ENCODE results near the gene ZSCAN1. TPM values are rescaled to one million over a fixed set of nuclear protein-coding genes. Genes with fewer than 3 reads are reported as not detected.

Gene ZSCAN1
- total RNA-seq, 2 experiments from 2014 or later = not detected

- intact Hi-C loops (cut with DNase I, micrococcal nuclease) = no loop called here
- H3K9me3 Mint-ChIP-seq (ENCODE audit: low read depth) = peaks cover 31% of the 10 kb centered on the region
- DNase-seq (peak; percentile 29), ATAC-seq (no peak)
- POLR2A ChIA-PET = no interaction called here
- H3K27me3 Mint-ChIP-seq = peaks cover 2% of the 10 kb centered on the region
- no peak overlapping the region for H3K27ac Mint-ChIP-seq
- no peaks in the 10 kb centered on the region for H3K4me1 Mint-ChIP-seq
- CTCF ChIA-PET = no interaction called here
- H3K4me3 Mint-ChIP-seq = no peak overlapping the region
- peaks cover 23% of the 10 kb centered on the region for H3K36me3 Mint-ChIP-seq (ENCODE audit: low read depth)
Observed at GRCh38 chr19:58042495-58043340, 8.9 kb downstream of the ZSCAN1 start.

GRCh38 chr19:58044391-58044790 lies 10.6 kb downstream of the ZSCAN1 start:
- H3K36me3 Mint-ChIP-seq (ENCODE audit: low read depth) = peaks cover 22% of the 10 kb centered on the region
- intact Hi-C loops (cut with DNase I, micrococcal nuclease) = no loop called here
- ChIA-PET POLR2A (no interaction called here), CTCF (interaction anchor here (0.6 kb wide), 1 partner anchor 476 kb away, joined by 3 read pairs; the partner anchor contains the start of gene ZBTB45)
- no peak for DNase-seq
- no peaks in the 10 kb centered on the region for H3K27me3 Mint-ChIP-seq
- no peak overlapping the region for H3K4me3 Mint-ChIP-seq
- ATAC-seq = no peak
- no peaks in the 10 kb centered on the region for H3K4me1 Mint-ChIP-seq
- H3K9me3 Mint-ChIP-seq (ENCODE audit: low read depth) = peaks cover 34% of the 10 kb centered on the region
- no peak overlapping the region for H3K27ac Mint-ChIP-seq

GRCh38 chr19:58044886-58045285 lies 11.1 kb downstream of the ZSCAN1 start:
- no peak for DNase-seq
- no peaks in the 10 kb centered on the region for H3K4me1 Mint-ChIP-seq
- ChIA-PET CTCF (no interaction called here), POLR2A (no interaction called here)
- H3K27ac Mint-ChIP-seq = no peak overlapping the region
- no peak overlapping the region for H3K4me3 Mint-ChIP-seq
- peaks cover 39% of the 10 kb centered on the region for H3K9me3 Mint-ChIP-seq (ENCODE audit: low read depth)
- intact Hi-C loops (cut with DNase I, micrococcal nuclease) = no loop called here
- peaks cover 26% of the 10 kb centered on the region for H3K36me3 Mint-ChIP-seq (ENCODE audit: low read depth)
- H3K27me3 Mint-ChIP-seq = no peaks in the 10 kb centered on the region
- ATAC-seq = no peak

GRCh38 chr19:58045411-58046050 lies 11.7 kb downstream of the ZSCAN1 start:
- no peak overlapping the region for H3K4me3 Mint-ChIP-seq
- intact Hi-C loops (cut with DNase I, micrococcal nuclease) = no loop called here
- H3K27me3 Mint-ChIP-seq = no peaks in the 10 kb centered on the region
- no peaks in the 10 kb centered on the region for H3K4me1 Mint-ChIP-seq
- peaks cover 26% of the 10 kb centered on the region for H3K36me3 Mint-ChIP-seq (ENCODE audit: low read depth)
- H3K9me3 Mint-ChIP-seq (ENCODE audit: low read depth) = peaks cover 41% of the 10 kb centered on the region
- CTCF ChIA-PET = no interaction called here
- ATAC-seq (no peak), DNase-seq (no peak)
- POLR2A ChIA-PET = no interaction called here
- H3K27ac Mint-ChIP-seq = no peak overlapping the region

GRCh38 chr19:58046856-58047255 lies 13.0 kb downstream of the ZSCAN1 start:
- no peaks in the 10 kb centered on the region for H3K4me1 Mint-ChIP-seq
- H3K9me3 Mint-ChIP-seq (ENCODE audit: low read depth) = peaks cover 35% of the 10 kb centered on the region
- H3K4me3 Mint-ChIP-seq = no peak overlapping the region
- DNase-seq = no peak
- H3K27me3 Mint-ChIP-seq = no peaks in the 10 kb centered on the region
- ChIA-PET CTCF (no interaction called here), POLR2A (no interaction called here)
- no peak for ATAC-seq
- H3K27ac Mint-ChIP-seq = no peak overlapping the region
- peaks cover 24% of the 10 kb centered on the region for H3K36me3 Mint-ChIP-seq (ENCODE audit: low read depth)
- intact Hi-C loops (cut with DNase I, micrococcal nuclease) = no loop called here

- no peaks in the 10 kb centered on the region for H3K27me3 Mint-ChIP-seq
- H3K36me3 Mint-ChIP-seq (ENCODE audit: low read depth) = peaks cover 24% of the 10 kb centered on the region
- ChIA-PET CTCF (no interaction called here), POLR2A (no interaction called here)
- H3K9me3 Mint-ChIP-seq (ENCODE audit: low read depth) = peaks cover 35% of the 10 kb centered on the region
- H3K27ac Mint-ChIP-seq = no peak overlapping the region
- DNase-seq (no peak), ATAC-seq (no peak)
- no peak overlapping the region for H3K4me3 Mint-ChIP-seq
- no peaks in the 10 kb centered on the region for H3K4me1 Mint-ChIP-seq
- intact Hi-C loops (cut with DNase I, micrococcal nuclease) = no loop called here
Observed at GRCh38 chr19:58047672-58048071, 13.8 kb downstream of the ZSCAN1 start.

- no peak overlapping the region for H3K4me3 Mint-ChIP-seq
- ATAC-seq (no peak), DNase-seq (no peak)
- peaks cover 28% of the 10 kb centered on the region for H3K36me3 Mint-ChIP-seq (ENCODE audit: low read depth)
- H3K4me1 Mint-ChIP-seq = no peaks in the 10 kb centered on the region
- no peak overlapping the region for H3K27ac Mint-ChIP-seq
- intact Hi-C loops (cut with DNase I, micrococcal nuclease) = no loop called here
- CTCF ChIA-PET = no interaction called here
- POLR2A ChIA-PET = no interaction called here
- peaks cover 33% of the 10 kb centered on the region for H3K9me3 Mint-ChIP-seq (ENCODE audit: low read depth)
- peaks cover 15% of the 10 kb centered on the region for H3K27me3 Mint-ChIP-seq
Observed at GRCh38 chr19:58052256-58052655, 18.4 kb downstream of the ZSCAN1 start.

GRCh38 chr19:58053480-58054156 lies 19.8 kb downstream of the ZSCAN1 start:
- Mint-ChIP-seq H3K9me3 (ENCODE audit: low read depth) (peaks cover 39% of the 10 kb centered on the region), H3K27me3 (peaks cover 18% of the 10 kb centered on the region), H3K36me3 (ENCODE audit: low read depth) (peaks cover 32% of the 10 kb centered on the region), H3K4me3 (no peak overlapping the region), H3K4me1 (no peaks in the 10 kb centered on the region), H3K27ac (no peak overlapping the region)
- CTCF ChIA-PET = no interaction called here
- POLR2A ChIA-PET = no interaction called here
- intact Hi-C loops (cut with DNase I, micrococcal nuclease) = no loop called here
- ATAC-seq (no peak), DNase-seq (no peak)

GRCh38 chr19:58054901-58055874 lies 21.4 kb downstream of the ZSCAN1 start:
- H3K27ac Mint-ChIP-seq = no peak overlapping the region
- POLR2A ChIA-PET = no interaction called here
- intact Hi-C loops (cut with DNase I, micrococcal nuclease) = no loop called here
- peaks cover 4% of the 10 kb centered on the region for H3K4me1 Mint-ChIP-seq
- no peak for DNase-seq
- peaks cover 21% of the 10 kb centered on the region for H3K27me3 Mint-ChIP-seq
- CTCF ChIA-PET = interaction anchor here (0.5 kb wide), 1 partner anchor 422 kb away, joined by 3 read pairs; the partner anchor contains the start of gene ZNF211
- peaks cover 36% of the 10 kb centered on the region for H3K36me3 Mint-ChIP-seq (ENCODE audit: low read depth)
- no peak for ATAC-seq
- peaks cover 32% of the 10 kb centered on the region for H3K9me3 Mint-ChIP-seq (ENCODE audit: low read depth)
- H3K4me3 Mint-ChIP-seq = peak overlapping the region; percentile 43

GRCh38 chr19:58056261-58056660 lies 22.4 kb downstream of the ZSCAN1 start:
- ChIA-PET POLR2A (no interaction called here), CTCF (no interaction called here)
- ATAC-seq = no peak
- H3K9me3 Mint-ChIP-seq (ENCODE audit: low read depth) = peaks cover 34% of the 10 kb centered on the region
- H3K4me1 Mint-ChIP-seq = peaks cover 4% of the 10 kb centered on the region
- no peak for DNase-seq
- intact Hi-C loops (cut with DNase I, micrococcal nuclease) = no loop called here
- H3K4me3 Mint-ChIP-seq = no peak overlapping the region
- H3K36me3 Mint-ChIP-seq (ENCODE audit: low read depth) = peaks cover 38% of the 10 kb centered on the region
- peaks cover 21% of the 10 kb centered on the region for H3K27me3 Mint-ChIP-seq
- no peak overlapping the region for H3K27ac Mint-ChIP-seq

- DNase-seq (no peak), ATAC-seq (no peak)
- peaks cover 4% of the 10 kb centered on the region for H3K4me1 Mint-ChIP-seq
- ChIA-PET CTCF (no interaction called here), POLR2A (no interaction called here)
- peaks cover 21% of the 10 kb centered on the region for H3K27me3 Mint-ChIP-seq
- H3K9me3 Mint-ChIP-seq (ENCODE audit: low read depth) = peaks cover 35% of the 10 kb centered on the region
- intact Hi-C loops (cut with DNase I, micrococcal nuclease) = no loop called here
- no peak overlapping the region for H3K27ac Mint-ChIP-seq
- peaks cover 43% of the 10 kb centered on the region for H3K36me3 Mint-ChIP-seq (ENCODE audit: low read depth)
- H3K4me3 Mint-ChIP-seq = no peak overlapping the region
Observed at GRCh38 chr19:58056861-58057260, 23.0 kb downstream of the ZSCAN1 start.

Data from activated CD4-positive, alpha-beta T cell treated with anti-CD3 and anti-CD28 coated beads for 36 hours (primary cell).